Tibial nerve (tissue), 4 donors: ENCODE measurements around the gene LRRC8C. TPM values are rescaled to one million over a fixed set of nuclear protein-coding genes. Genes with fewer than 3 reads are reported as not detected.
"Not testable (repeated sequence)": the region's sequence is repeated elsewhere in the genome, so short reads cannot be mapped to it uniquely, and the experiment has no call there.

Experiments
- DNase-seq, 2 donors: peaks; one replicate each; pipeline ENCODE4 v3.0.0-alpha.2; 2019; ENCODE audit warnings: low spot score in 2 of 2
- H3K27ac ChIP-seq, 4 donors: fragments of 200-600 bp; sonication (generic) in 3 of 4; one replicate each; pipeline ENCODE4 v1.5.1; 2017 to 2019; ENCODE audit warnings: mild to moderate bottlenecking in 1 of 4
- H3K27me3 ChIP-seq, 2 donors: fragments of 200-600 bp; sonication (generic) in 1 of 2; one replicate each; pipeline versions ENCODE4 v1.5.1 to v1.6.0; 2017 to 2019
- H3K36me3 ChIP-seq, 3 donors: fragments of 200-600 bp; sonication (generic); one replicate each; pipeline ENCODE4 v1.5.1; 2018 to 2019
- H3K4me1 ChIP-seq, 4 donors: fragments of 200-600 bp; sonication (generic) in 3 of 4; one replicate each; pipeline ENCODE4 v1.5.1; 2017 to 2019
- H3K4me3 ChIP-seq, 4 donors: fragments of 200-600 bp; sonication (generic) in 3 of 4; one replicate each; pipeline ENCODE4 v1.5.1; 2017 to 2019; ENCODE audit warnings: mild to moderate bottlenecking in 1 of 4, moderate library complexity in 1 of 4
- H3K9me3 ChIP-seq, 4 donors: fragments of 200-600 bp; sonication (generic) in 3 of 4; one replicate each; pipeline ENCODE4 v1.5.1; 2017 to 2019
- CTCF ChIP-seq, 5 experiments: fragments of 200-600 bp in 3 of 5; fragments of 450-650 bp in 2 of 5; sonication (generic) in 3 of 5; IDR thresholded peaks; one replicate each; pipeline ENCODE4 v1.5.1; 2016 to 2019; ENCODE audit warnings: antibody characterized with exemption in 5 of 5, mild to moderate bottlenecking in 3 of 5, moderate library complexity in 2 of 5
- EP300 ChIP-seq, 2 donors: sonication (generic); formaldehyde crosslinking; IDR thresholded peaks; one replicate each; pipeline ENCODE4 v1.6.1; 2017; ENCODE audit warnings: antibody characterized with exemption in 2 of 2, mild to moderate bottlenecking in 1 of 2
- POLR2A ChIP-seq, 2 donors: fragments of 450-650 bp; IDR thresholded peaks; one replicate each; pipeline ENCODE4 v1.6.1; 2017; ENCODE audit warnings: antibody characterized with exemption in 2 of 2, mild to moderate bottlenecking in 2 of 2, moderate library complexity in 2 of 2
- WGBS, 2 donors: methylation state at CpG; one replicate each; pipeline ENCODE4 v1.1.5; 2018; 5-methylcytosine and 5-hydroxymethylcytosine counted together
- total RNA-seq, 4 donors: library from RNA; depleted of rRNA; stranded (reverse); fragments of >200 nt; gene quantifications; one replicate each; pipeline ENCODE4 v1.1.0, GENCODE V29; 2016

The LRRC8C gene
- total RNA-seq, 4 donors from 2014 or later: 16.5 to 23.8 (median 20.2) TPM

- TF ChIP-seq CTCF (IDR thresholded peaks at IDR 0.05) (no peak), EP300 (IDR thresholded peaks at IDR 0.05) (no peak), POLR2A (IDR thresholded peaks at IDR 0.05) (no peak)
- Histone ChIP-seq H3K9me3 (no peaks in the 10 kb centered on the region), H3K36me3 (no peaks in the 10 kb centered on the region), H3K27me3 (no peaks in the 10 kb centered on the region), H3K4me3 (no peak overlapping the region), H3K27ac (peak overlapping the region in 2 of 4 donors; percentile 70 to 77), H3K4me1 (peaks cover 0 to 64% (median 10%) of the 10 kb centered on the region in 4 donors)
- 80 to 89% methylated on average over 1 of the region's 1 CpG for WGBS, 2 donors
- DNase-seq: no peak
Observed at GRCh38 chr1:89589515-89589914, 43.4 kb upstream of the LRRC8C start.

- peak overlapping the region in 2 of 4 donors; percentile 70 to 77 for H3K27ac ChIP-seq
- 76 to 78% methylated on average over 6 of the region's 6 CpGs for WGBS, 2 donors
Observed at GRCh38 chr1:89590341-89591080, 42.4 kb upstream of the LRRC8C start.

GRCh38 chr1:89592861-89593302 lies 40.0 kb upstream of the LRRC8C start:
- peak overlapping the region in 3 of 4 donors; percentile 34 to 77 (median 70) for H3K27ac ChIP-seq
- H3K4me3 ChIP-seq, H3K36me3 ChIP-seq, DNase-seq, H3K27me3 ChIP-seq, H3K9me3 ChIP-seq: not testable (repeated sequence)
- peaks cover 3 to 69% (median 14%) of the 10 kb centered on the region in 4 donors for H3K4me1 ChIP-seq
- 81 to 84% methylated on average over 13 of the region's 13 CpGs for WGBS, 2 donors

More at GRCh38 chr1:89590341-89591080, 42.4 kb upstream of the LRRC8C start:
- H3K4me1 ChIP-seq: peaks cover 0 to 66% (median 10%) of the 10 kb centered on the region in 4 donors
- H3K4me3 ChIP-seq: no peak overlapping the region
- H3K27me3 ChIP-seq: no peaks in the 10 kb centered on the region
- DNase-seq: no peak
- no peaks in the 10 kb centered on the region for H3K9me3 ChIP-seq
- TF ChIP-seq POLR2A (IDR thresholded peaks at IDR 0.05) (no peak), EP300 (IDR thresholded peaks at IDR 0.05) (no peak), CTCF (IDR thresholded peaks at IDR 0.05) (no peak)
- H3K36me3 ChIP-seq: no peaks in the 10 kb centered on the region

- peak overlapping the region; percentile 5 to 77 (median 52) for H3K27ac ChIP-seq
- 46 to 56% methylated on average over 4 of the region's 4 CpGs for WGBS, 2 donors
- TF ChIP-seq EP300 (IDR thresholded peaks at IDR 0.05): peak in 1 of 2 donors; percentile 12
- TF ChIP-seq POLR2A (IDR thresholded peaks at IDR 0.05): no peak
- TF ChIP-seq CTCF (IDR thresholded peaks at IDR 0.05): no peak
- no peak for DNase-seq
- H3K4me3 ChIP-seq: no peak overlapping the region
- no peaks in the 10 kb centered on the region for H3K27me3 ChIP-seq
- peaks cover 3 to 74% (median 17%) of the 10 kb centered on the region in 4 donors for H3K4me1 ChIP-seq
- H3K9me3 ChIP-seq: no peaks in the 10 kb centered on the region
- H3K36me3 ChIP-seq: no peaks in the 10 kb centered on the region
Observed at GRCh38 chr1:89594096-89594740, 38.7 kb upstream of the LRRC8C start.

GRCh38 chr1:89596698-89597097 lies 36.2 kb upstream of the LRRC8C start:
- no peak for DNase-seq
- WGBS, 2 donors: 72 to 75% methylated on average over 2 of the region's 2 CpGs
- peaks cover 3 to 50% (median 8%) of the 10 kb centered on the region in 4 donors for H3K4me1 ChIP-seq
- no peak for TF ChIP-seq EP300 (IDR thresholded peaks at IDR 0.05)
- TF ChIP-seq POLR2A (IDR thresholded peaks at IDR 0.05): no peak
- no peak for TF ChIP-seq CTCF (IDR thresholded peaks at IDR 0.05)
- peak overlapping the region in 2 of 4 donors; percentile 59 to 60 for H3K27ac ChIP-seq
- no peaks in the 10 kb centered on the region for H3K36me3 ChIP-seq
- H3K9me3 ChIP-seq: no peaks in the 10 kb centered on the region
- no peaks in the 10 kb centered on the region for H3K27me3 ChIP-seq
- H3K4me3 ChIP-seq: no peak overlapping the region
